HepG2 (cell line): ENCODE measurements around the gene GALNT1. TPM values are rescaled to one million over a fixed set of nuclear protein-coding genes. Genes with fewer than 3 reads are reported as not detected.

Experiments
- ATAC-seq: fragments of 200-7000 bp; cut with Tn5 transposase; 3 replicates; pipeline ENCODE4 v1.9.1; 2020; ENCODE audit warnings: mild to moderate bottlenecking, moderate library complexity
- BruUV-seq: library from RNA; stranded (reverse); fragments of 400-500 nt; replicated peaks from 2 replicates; lab custom pipeline; 2021; lab: Mats Ljungman, UMichigan
- CTCF ChIA-PET: fragments of 300-600 bp; formaldehyde crosslinking; extraction: SDS; loops from one replicate; lab custom pipeline; 2021; ENCODE audit warnings: low total read pairs, inconsistent platforms, low intra/inter-chr PET ratio; lab: Yijun Ruan, JAX
- POLR2A ChIA-PET: fragments of 350-600 bp; sonication (Branson Sonifier 250); formaldehyde crosslinking; loops from one replicate; lab custom pipeline; 2020; ENCODE audit warnings: antibody characterized with exemption, inconsistent platforms; lab: Yijun Ruan, JAX
- DNase-seq: peaks from one replicate; pipeline ENCODE4 v3.0.0-alpha.2; 2015; ENCODE audit warnings: low spot score
- FAIRE-seq: peaks from 3 replicates; lab custom pipeline; 2011; peaks lifted over from hg19 to GRCh38; lab: Jason Lieb, UNC
- H2AFZ ChIP-seq: one replicate; pipeline ENCODE4 v1.6.1; 2011; ENCODE audit warnings: low read length, inconsistent platforms
- H3K27ac ChIP-seq: fragments of 300-600 bp; 3 replicates; pipeline ENCODE4 v1.8.0; 2011; ENCODE audit warnings: mixed run types, mild to moderate bottlenecking, mixed read lengths, low read length, inconsistent platforms; ENCODE audit not compliant: insufficient read depth; ENCODE audit errors: extremely low read length
- H3K27me3 ChIP-seq, 2 experiments: fragments of 200-600 bp in 1 of 2; 2 replicates in 1 of 2; 3 replicates in 1 of 2; pipeline versions ENCODE4 v1.6.0 to v1.8.0; 2011; ENCODE audit warnings: low read length in 2 of 2, mild to moderate bottlenecking in 2 of 2, moderate library complexity in 2 of 2, inconsistent platforms in 1 of 2; ENCODE audit not compliant: insufficient read depth in 2 of 2, control insufficient read depth in 1 of 2
- H3K36me3 ChIP-seq, 2 experiments: fragments of 200-600 bp in 1 of 2; replicated peaks in 1 of 2; 2 replicates in 1 of 2; 3 replicates in 1 of 2; pipeline versions ENCODE4 v1.5.1 to v1.8.0; 2011; ENCODE audit warnings: low read length in 2 of 2, inconsistent platforms in 1 of 2; ENCODE audit not compliant: insufficient read depth in 2 of 2, control insufficient read depth in 1 of 2
- H3K4me1 ChIP-seq: 2 replicates; pipeline ENCODE4 v1.5.1; 2012; ENCODE audit warnings: low read length, inconsistent platforms; ENCODE audit not compliant: insufficient read depth
- H3K4me2 ChIP-seq: 2 replicates; pipeline ENCODE4 v1.6.0; 2011; ENCODE audit warnings: low read depth, low read length, inconsistent platforms
- H3K4me3 ChIP-seq, 3 experiments: fragments of 200-600 bp in 1 of 3; sonication (generic), shearing (Covaris generic) in 1 of 3; replicated peaks in 1 of 3; 2 replicates each; pipeline ENCODE4 v1.5.1; 2011 to 2016; ENCODE audit warnings: low read length in 3 of 3, inconsistent platforms in 2 of 3, low read depth in 2 of 3, mild to moderate bottlenecking in 2 of 3, control low read depth in 1 of 3, mixed read lengths in 1 of 3; ENCODE audit not compliant: insufficient read depth in 1 of 3
- H3K79me2 ChIP-seq: one replicate; pipeline ENCODE4 v1.6.1; 2011; ENCODE audit warnings: low read length, inconsistent platforms; ENCODE audit not compliant: insufficient read depth
- H3K9ac ChIP-seq: 2 replicates; pipeline ENCODE4 v1.6.0; 2011; ENCODE audit warnings: mild to moderate bottlenecking, low read depth, low read length, inconsistent platforms; ENCODE audit not compliant: insufficient read depth
- H3K9me3 ChIP-seq: 2 replicates; pipeline ENCODE4 v1.5.1; 2012; ENCODE audit warnings: mild to moderate bottlenecking, low read length
- H4K20me1 ChIP-seq: 2 replicates; pipeline ENCODE4 v1.6.0; 2011; ENCODE audit warnings: inconsistent platforms, mild to moderate bottlenecking, low read length, moderate library complexity; ENCODE audit not compliant: insufficient read depth
- DNMT1 ChIP-seq: sonication (generic); formaldehyde crosslinking; IDR thresholded peaks from 2 replicates; pipeline ENCODE4 v1.5.1; 2020; ENCODE audit warnings: mild to moderate bottlenecking, missing genetic modification reagents
- ELF3 ChIP-seq: IDR thresholded peaks from 2 replicates; pipeline ENCODE4 v1.6.1; 2016; ENCODE audit warnings: missing genetic modification reagents, missing compliant biosample characterization
- GLI4 ChIP-seq: sonication (generic); formaldehyde crosslinking; IDR thresholded peaks from 2 replicates; pipeline ENCODE4 v1.5.1; 2020; ENCODE audit warnings: missing genetic modification reagents, mild to moderate bottlenecking, moderate library complexity, borderline replicate concordance
- NR2F6 ChIP-seq, 2 experiments: IDR thresholded peaks; 2 replicates each; pipeline ENCODE4 v1.6.1; 2016; ENCODE audit warnings: antibody characterized with exemption in 1 of 2, mild to moderate bottlenecking in 1 of 2
- RARA ChIP-seq: IDR thresholded peaks from 2 replicates; pipeline ENCODE4 v1.6.1; 2016; ENCODE audit warnings: missing genetic modification reagents, missing compliant biosample characterization
- SAP130 ChIP-seq: IDR thresholded peaks from 2 replicates; pipeline ENCODE4 v1.6.1; 2016; ENCODE audit warnings: low read depth
- SKIL ChIP-seq: sonication (generic); formaldehyde crosslinking; IDR thresholded peaks from 2 replicates; pipeline ENCODE4 v1.8.0; 2022; ENCODE audit warnings: missing genetic modification reagents, mild to moderate bottlenecking, moderate library complexity, borderline replicate concordance
- SOX5 ChIP-seq: IDR thresholded peaks from 2 replicates; pipeline ENCODE4 v1.6.1; 2016; ENCODE audit warnings: borderline replicate concordance
- SOX6 ChIP-seq, 2 experiments: fragments of 450-650 bp in 1 of 2; sonication (generic) in 1 of 2; formaldehyde crosslinking in 1 of 2; IDR thresholded peaks; 2 replicates each; pipeline versions ENCODE4 v1.4.0 to v1.6.1; 2017 to 2020; ENCODE audit warnings: antibody characterized with exemption in 1 of 2, mild to moderate bottlenecking in 1 of 2, missing genetic modification reagents in 1 of 2
- ZNF121 ChIP-seq: sonication (generic); formaldehyde crosslinking; IDR thresholded peaks from 2 replicates; pipeline ENCODE4 v1.5.0; 2020; ENCODE audit warnings: mild to moderate bottlenecking, missing genetic modification reagents
- ZNF414 ChIP-seq: sonication (generic); formaldehyde crosslinking; IDR thresholded peaks from 2 replicates; pipeline ENCODE4 v1.5.0; 2020; ENCODE audit warnings: missing genetic modification reagents
- ZNF572 ChIP-seq: sonication (generic); formaldehyde crosslinking; IDR thresholded peaks from 2 replicates; pipeline ENCODE4 v1.5.1; 2020; ENCODE audit warnings: mild to moderate bottlenecking, missing genetic modification reagents
- whole genome bisulfite sequencing: methylation state at CpG from one replicate; pipeline ENCODE4 v1.1.6; 2017; ENCODE audit warnings: low lambda C conversion rate; 5-methylcytosine and 5-hydroxymethylcytosine counted together
- in situ Hi-C: cut with HindIII; loops from 2 replicates; pipeline ENCODE4 v1.10.0; 2017; ENCODE audit warnings: low pct_unique_long_range_greater_than_20kb; ENCODE audit not compliant: extremely low pct_ligation_motif_present
- intact Hi-C: fragments of 100-400 bp; cut with micrococcal nuclease; formaldehyde crosslinking; loops from one replicate; pipeline ENCODE4 v1.10.0; 2022; ENCODE audit not compliant: unreplicated experiment
- polyA plus RNA-seq, 8 experiments: library from polyadenylated mRNA; depleted of rRNA in 3 of 8; stranded (reverse) in 7 of 8; unstranded in 1 of 8; fragments of >200 nt; fragmentation: Illumina TruSeq in 4 of 8; extraction: Trizol in 4 of 8; gene quantifications; 2 replicates each; pipeline versions ENCODE4 v1.2.1 to v1.2.3, GENCODE V29; 2011 to 2016; ENCODE audit warnings: low read depth in 4 of 8, missing spikeins in 1 of 8, mixed read lengths in 1 of 8; ENCODE audit not compliant: insufficient read depth in 1 of 8
- total RNA-seq, 5 experiments: library from RNA; depleted of rRNA; stranded (reverse); fragments of >200 nt; fragmentation: Illumina TruSeq; extraction: Trizol; gene quantifications; 2 replicates each; pipeline ENCODE4 v1.2.3, GENCODE V29; 2016; ENCODE audit warnings: low read depth in 1 of 5
- TF ChIP-seq, protein P1 (sequence below): sonication (generic); formaldehyde crosslinking; IDR thresholded peaks from 2 replicates; pipeline ENCODE4 v1.8.0; 2022; ENCODE audit warnings: missing genetic modification reagents, low read depth, mild to moderate bottlenecking, borderline replicate concordance
- TF ChIP-seq, protein P2 (sequence below): sonication (generic); formaldehyde crosslinking; IDR thresholded peaks from 2 replicates; pipeline ENCODE4 v1.9.0; 2021; ENCODE audit warnings: missing genetic modification reagents, mild to moderate bottlenecking, borderline replicate concordance

GALNT1 gene
- total and polyA plus RNA-seq, 2 of the 13 experiments (the other 11 are each of a cell fraction or from before 2014, with no cell fraction given): 41.1 to 100 TPM

DNA sequence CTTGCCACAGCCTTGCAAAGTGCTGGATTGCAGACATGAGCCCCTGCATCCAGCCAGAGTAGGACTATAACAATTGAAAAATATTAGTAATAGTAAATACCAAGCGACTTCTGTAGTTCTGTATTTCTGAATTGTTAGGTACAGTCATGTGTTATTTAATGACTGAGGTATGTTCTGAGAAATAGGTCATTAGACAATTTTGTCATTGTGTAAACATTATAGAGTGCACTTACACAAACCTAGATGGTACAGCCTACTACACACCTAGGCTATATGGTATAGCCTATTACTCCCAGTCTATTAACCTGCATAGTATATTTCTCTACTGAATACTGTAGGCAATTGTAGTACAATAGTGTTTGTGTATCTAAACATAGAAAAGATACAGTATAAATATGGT is 92.1 kb downstream of the GALNT1 start:
- Histone ChIP-seq H3K27me3 (no peaks in the 10 kb centered on the region), H3K27ac (no peak overlapping the region), H2AFZ (no peak overlapping the region), H4K20me1 (no peaks in the 10 kb centered on the region), H3K4me2 (no peak overlapping the region), H3K9ac (no peak overlapping the region), H3K4me3 (no peak overlapping the region), H3K79me2 (no peaks in the 10 kb centered on the region), H3K9me3 (no peaks in the 10 kb centered on the region), H3K4me1 (no peaks in the 10 kb centered on the region), H3K36me3 (peaks cover 0 to 6% of the 10 kb centered on the region in 2 experiments; a peak in 1 of 5 replicates)
- WGBS: 100% methylated on average over 1 of the region's 1 CpG
- no peak for TF ChIP-seq GLI4
- TF ChIP-seq, protein P1, sequence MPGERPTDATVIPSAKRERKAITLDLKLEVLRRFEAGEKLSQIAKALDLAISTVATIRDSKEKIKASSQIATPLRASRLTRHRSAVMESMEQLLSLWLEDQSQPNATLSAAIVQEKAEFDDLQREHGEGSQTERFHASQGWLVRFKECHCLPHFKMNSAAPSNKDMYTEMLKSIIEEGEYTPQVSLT: no peak
- no peak for FAIRE-seq
- ChIA-PET POLR2A (no interaction called here), CTCF (no interaction called here)
- no peak for DNase-seq
- BruUV-seq: no TSS peak
- intact Hi-C loops (no loop called here), in situ Hi-C loops (no loop called here)
- ATAC-seq: no peak

GRCh38 chr18:35680139-35680551 is 98.6 kb downstream of the GALNT1 start:
- Histone ChIP-seq H3K27me3 (no peaks in the 10 kb centered on the region), H3K4me2 (no peak overlapping the region), H4K20me1 (no peaks in the 10 kb centered on the region), H3K9me3 (no peaks in the 10 kb centered on the region), H3K36me3 (peaks cover 2 to 16% of the 10 kb centered on the region in 2 experiments; a peak in 3 of 5 replicates), H2AFZ (no peak overlapping the region), H3K9ac (no peak overlapping the region), H3K4me1 (peaks cover 13% of the 10 kb centered on the region), H3K4me3 (no peak overlapping the region), H3K27ac (no peak overlapping the region), H3K79me2 (no peaks in the 10 kb centered on the region)
- ATAC-seq: peak; percentile 65; the same call in 2 of the 3 replicates
- no peak for FAIRE-seq
- intact Hi-C loops (no loop called here), in situ Hi-C loops (no loop called here)
- DNase-seq: peak; percentile 60
- CTCF ChIA-PET: no interaction called here
- POLR2A ChIA-PET: no interaction called here
- no TSS peak for BruUV-seq
- TF ChIP-seq DNMT1 (CRISPR knock-in tag) (no peak), SOX5 (peak; percentile 30; the same call in 1 of the 2 replicates), ZNF572 (CRISPR knock-in tag) (no peak), SAP130 (CRISPR knock-in tag) (0 out of 2 replicates have a peak, but pooled peaks have one; percentile 15), SOX6 (IDR thresholded peaks at IDR 0.05) (no peak), SOX6 (CRISPR knock-in tag; IDR thresholded peaks at IDR 0.05) (0 out of 2 replicates have a peak, but pooled peaks have one; percentile 16), ZNF121 (no peak), ELF3 (0 out of 2 replicates have a peak, but pooled peaks have one; percentile 9), ZNF414 (CRISPR knock-in tag) (no peak), SKIL (CRISPR knock-in tag) (peak; percentile 36; the same call in 1 of the 2 replicates), RARA (CRISPR knock-in tag) (peak; percentile 78), NR2F6 (IDR thresholded peaks at IDR 0.05) (peak; percentile 46; the same call in 1 of the 2 replicates), NR2F6 (CRISPR knock-in tag; IDR thresholded peaks at IDR 0.05) (peak; percentile 64; the same call in 1 of the 2 replicates)
- TF ChIP-seq, protein P2, sequence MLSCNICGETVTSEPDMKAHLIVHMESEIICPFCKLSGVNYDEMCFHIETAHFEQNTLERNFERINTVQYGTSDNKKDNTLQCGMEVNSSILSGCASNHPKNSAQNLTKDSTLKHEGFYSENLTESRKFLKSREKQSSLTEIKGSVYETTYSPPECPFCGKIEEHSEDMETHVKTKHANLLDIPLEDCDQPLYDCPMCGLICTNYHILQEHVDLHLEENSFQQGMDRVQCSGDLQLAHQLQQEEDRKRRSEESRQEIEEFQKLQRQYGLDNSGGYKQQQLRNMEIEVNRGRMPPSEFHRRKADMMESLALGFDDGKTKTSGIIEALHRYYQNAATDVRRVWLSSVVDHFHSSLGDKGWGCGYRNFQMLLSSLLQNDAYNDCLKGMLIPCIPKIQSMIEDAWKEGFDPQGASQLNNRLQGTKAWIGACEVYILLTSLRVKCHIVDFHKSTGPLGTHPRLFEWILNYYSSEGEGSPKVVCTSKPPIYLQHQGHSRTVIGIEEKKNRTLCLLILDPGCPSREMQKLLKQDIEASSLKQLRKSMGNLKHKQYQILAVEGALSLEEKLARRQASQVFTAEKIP: no peak
